SU-DHL-6 (cell line): ENCODE measurements around the gene EVI5L.

ENCODE experiments used
- H2AFZ ChIP-seq: fragments of 200-600 bp; sonication (generic); 2 replicates; pipeline ENCODE4 v1.6.1; 2014; ENCODE audit warnings: low read depth, mild to moderate bottlenecking, moderate library complexity, mixed read lengths, antibody characterized with exemption, low read length; ENCODE audit not compliant: severe bottlenecking
- H3F3A ChIP-seq: fragments of 200-600 bp; shearing (Covaris generic); 2 replicates; pipeline ENCODE4 v1.6.0; 2016; ENCODE audit warnings: antibody characterized with exemption, mild to moderate bottlenecking; ENCODE audit not compliant: insufficient read depth
- H3K27ac ChIP-seq: fragments of 200-600 bp; sonication (generic); 2 replicates; pipeline ENCODE4 v1.5.1; 2016; ENCODE audit warnings: low read depth, mild to moderate bottlenecking, low read length, moderate library complexity, mixed read lengths
- H3K27me3 ChIP-seq: fragments of 200-600 bp; sonication (generic), shearing (Covaris generic); 2 replicates; pipeline ENCODE4 v1.6.0; 2014; ENCODE audit warnings: mild to moderate bottlenecking, low read length
- H3K36me3 ChIP-seq: fragments of 200-600 bp; sonication (generic); 2 replicates; pipeline ENCODE4 v1.6.1; 2014; ENCODE audit warnings: mild to moderate bottlenecking, low read length, mixed read lengths
- H3K4me2 ChIP-seq: fragments of 300-600, 200-600 bp; shearing (Covaris generic), sonication (generic); 2 replicates; pipeline ENCODE4 v1.6.0; 2014; ENCODE audit warnings: low read length, low read depth, mild to moderate bottlenecking; ENCODE audit not compliant: poor library complexity, severe bottlenecking
- H3K4me3 ChIP-seq: fragments of 200-600 bp; sonication (generic); 2 replicates; pipeline ENCODE4 v1.5.1; 2014; ENCODE audit warnings: antibody characterized with exemption, low read length, mild to moderate bottlenecking, mixed read lengths; ENCODE audit not compliant: insufficient read depth, poor library complexity, severe bottlenecking
- H3K79me2 ChIP-seq: fragments of 200-600 bp; sonication (generic); 2 replicates; pipeline ENCODE4 v1.6.1; 2014; ENCODE audit warnings: mild to moderate bottlenecking, low read length, moderate library complexity; ENCODE audit not compliant: insufficient read depth
- H3K9ac ChIP-seq: fragments of 200-600 bp; sonication (generic); 2 replicates; pipeline ENCODE4 v1.7.0; 2014; ENCODE audit warnings: mild to moderate bottlenecking, low read length
- H3K9me2 ChIP-seq: fragments of 200-600 bp; sonication (generic); replicated peaks from 2 replicates; pipeline ENCODE4 v1.6.1; 2014; ENCODE audit warnings: low read length; ENCODE audit not compliant: insufficient read depth
- H3K9me3 ChIP-seq: fragments of 200-600 bp; sonication (generic); 2 replicates; pipeline ENCODE4 v1.6.1; 2014; ENCODE audit warnings: low read length, mixed read lengths; ENCODE audit not compliant: insufficient read depth
- H4K20me1 ChIP-seq: fragments of 200-600 bp; sonication (generic); 2 replicates; pipeline ENCODE4 v1.6.1; 2014; ENCODE audit warnings: low read depth, mild to moderate bottlenecking, antibody characterized with exemption, low read length, moderate library complexity, mixed read lengths
- EZH2phosphoT487 ChIP-seq: fragments of 200-600 bp; sonication (generic), shearing (Covaris generic); conservative IDR thresholded peaks from 2 replicates; pipeline ENCODE4 v1.6.1; 2018; ENCODE audit warnings: mild to moderate bottlenecking, antibody characterized with exemption, low read length, moderate library complexity, mixed read lengths
- TF ChIP-seq, protein P1 (sequence below): fragments of 200-600 bp; sonication (generic); IDR thresholded peaks from one replicate; pipeline ENCODE4 v1.5.1; 2017; ENCODE audit warnings: antibody characterized with exemption, mild to moderate bottlenecking, low read length, moderate library complexity; ENCODE audit not compliant: insufficient read depth, poor library complexity, severe bottlenecking

Gene EVI5L

DNA sequence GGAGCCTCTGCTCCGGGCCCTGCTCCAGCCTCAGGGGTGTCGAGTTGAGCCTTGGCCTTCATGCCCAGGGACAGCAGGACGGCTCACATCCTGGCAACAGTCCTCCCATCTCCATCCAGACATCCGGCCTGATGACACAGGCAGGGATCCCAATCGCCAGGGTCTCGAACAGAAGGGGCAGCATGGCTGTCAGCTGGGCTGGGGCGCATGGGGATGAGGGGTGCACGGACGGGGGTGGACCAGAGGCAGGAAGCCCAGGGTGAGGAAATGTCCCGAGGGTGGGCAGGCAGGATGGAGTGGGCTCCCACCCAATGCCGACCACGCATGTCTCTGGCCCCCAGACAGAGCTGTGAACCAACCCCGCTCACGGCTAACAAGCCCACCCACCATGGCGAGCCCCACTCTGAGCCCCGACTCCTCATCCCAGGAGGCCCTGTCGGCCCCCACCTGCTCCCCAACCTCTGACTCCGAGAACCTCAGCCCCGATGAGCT lies 16.2 kb downstream of the EVI5L start:
- Histone ChIP-seq H3K4me3 (no peak overlapping the region), H4K20me1 (no peaks in the 10 kb centered on the region), H3K27ac (no peak overlapping the region), H3K9me2 (no peaks in the 10 kb centered on the region), H3K27me3 (no peaks in the 10 kb centered on the region), H3K4me2 (no peak overlapping the region), H3F3A (no peaks in the 10 kb centered on the region), H3K9ac (no peak overlapping the region), H3K36me3 (no peaks in the 10 kb centered on the region), H3K79me2 (no peaks in the 10 kb centered on the region), H2AFZ (no peak overlapping the region), H3K9me3 (0 out of 2 replicates have a peak, but pooled peaks cover 5% of the 10 kb centered on the region)
- no peak for TF ChIP-seq EZH2phosphoT487
- TF ChIP-seq, protein P1, sequence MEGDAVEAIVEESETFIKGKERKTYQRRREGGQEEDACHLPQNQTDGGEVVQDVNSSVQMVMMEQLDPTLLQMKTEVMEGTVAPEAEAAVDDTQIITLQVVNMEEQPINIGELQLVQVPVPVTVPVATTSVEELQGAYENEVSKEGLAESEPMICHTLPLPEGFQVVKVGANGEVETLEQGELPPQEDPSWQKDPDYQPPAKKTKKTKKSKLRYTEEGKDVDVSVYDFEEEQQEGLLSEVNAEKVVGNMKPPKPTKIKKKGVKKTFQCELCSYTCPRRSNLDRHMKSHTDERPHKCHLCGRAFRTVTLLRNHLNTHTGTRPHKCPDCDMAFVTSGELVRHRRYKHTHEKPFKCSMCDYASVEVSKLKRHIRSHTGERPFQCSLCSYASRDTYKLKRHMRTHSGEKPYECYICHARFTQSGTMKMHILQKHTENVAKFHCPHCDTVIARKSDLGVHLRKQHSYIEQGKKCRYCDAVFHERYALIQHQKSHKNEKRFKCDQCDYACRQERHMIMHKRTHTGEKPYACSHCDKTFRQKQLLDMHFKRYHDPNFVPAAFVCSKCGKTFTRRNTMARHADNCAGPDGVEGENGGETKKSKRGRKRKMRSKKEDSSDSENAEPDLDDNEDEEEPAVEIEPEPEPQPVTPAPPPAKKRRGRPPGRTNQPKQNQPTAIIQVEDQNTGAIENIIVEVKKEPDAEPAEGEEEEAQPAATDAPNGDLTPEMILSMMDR, result no peak

DNA sequence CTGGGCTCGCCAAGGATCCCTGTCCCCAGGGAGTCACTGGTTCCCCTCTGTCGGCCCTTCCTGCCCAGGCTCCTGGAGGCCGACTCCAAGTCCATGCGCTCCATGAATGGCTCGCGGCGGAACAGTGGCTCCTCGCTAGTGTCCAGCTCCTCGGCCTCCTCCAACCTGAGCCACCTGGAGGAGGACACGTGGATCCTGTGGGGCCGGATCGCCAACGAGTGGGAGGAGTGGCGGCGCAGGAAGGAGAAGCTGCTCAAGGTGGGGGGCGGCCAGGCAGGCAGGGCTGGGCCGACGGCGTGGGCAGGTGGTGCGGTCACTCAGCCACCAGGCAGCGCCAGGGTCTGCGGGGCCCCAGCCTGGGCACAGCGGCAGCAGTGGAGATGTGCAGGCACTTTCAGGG lies 17.6 kb downstream of the EVI5L start:
- Histone ChIP-seq H3K9me3 (0 out of 2 replicates have a peak, but pooled peaks cover 4% of the 10 kb centered on the region), H3K9me2 (no peaks in the 10 kb centered on the region), H3K9ac (no peak overlapping the region), H3K27ac (no peak overlapping the region), H3K4me3 (no peak overlapping the region), H3K79me2 (no peaks in the 10 kb centered on the region), H2AFZ (no peak overlapping the region), H3K4me2 (no peak overlapping the region), H3K36me3 (no peaks in the 10 kb centered on the region), H3K27me3 (no peaks in the 10 kb centered on the region), H4K20me1 (no peaks in the 10 kb centered on the region), H3F3A (no peaks in the 10 kb centered on the region)
- TF ChIP-seq, protein P1, result no peak
- no peak for TF ChIP-seq EZH2phosphoT487

DNA sequence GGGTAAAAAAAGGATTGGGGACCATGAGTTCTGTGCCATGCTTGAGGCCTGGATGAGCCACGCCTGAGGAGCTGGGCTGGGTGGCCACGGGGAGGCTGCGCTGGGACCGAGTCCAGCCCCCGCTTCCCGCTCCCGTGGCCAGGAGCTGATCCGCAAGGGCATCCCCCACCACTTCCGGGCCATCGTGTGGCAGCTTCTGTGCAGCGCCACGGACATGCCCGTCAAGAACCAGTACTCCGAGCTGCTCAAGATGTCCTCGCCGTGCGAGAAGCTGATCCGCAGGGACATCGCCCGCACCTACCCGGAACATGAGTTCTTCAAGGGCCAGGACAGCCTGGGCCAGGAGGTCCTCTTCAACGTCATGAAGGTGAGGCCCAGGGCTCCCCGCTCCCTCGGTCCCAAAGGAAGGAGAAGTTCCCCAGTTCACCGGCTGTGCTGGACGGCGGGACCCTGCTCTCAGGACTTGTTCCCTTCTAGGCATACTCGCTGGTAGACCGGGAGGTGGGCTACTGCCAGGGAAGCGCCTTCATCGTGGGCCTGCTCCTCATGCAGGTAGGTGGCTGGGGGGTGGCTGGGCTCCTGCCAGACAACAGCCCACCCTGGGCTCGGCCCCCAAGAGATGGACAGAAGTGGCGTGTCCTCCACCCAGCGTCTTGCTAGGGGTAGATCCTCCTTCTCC lies 18.9 kb downstream of the EVI5L start:
- TF ChIP-seq EZH2phosphoT487, result no peak
- TF ChIP-seq, protein P1, result no peak
- Histone ChIP-seq H3K4me3 (no peak overlapping the region), H3K4me2 (no peak overlapping the region), H3K9me3 (no peaks in the 10 kb centered on the region), H3K36me3 (no peaks in the 10 kb centered on the region), H2AFZ (no peak overlapping the region), H3K9me2 (no peaks in the 10 kb centered on the region), H3K9ac (no peak overlapping the region), H3F3A (no peaks in the 10 kb centered on the region), H3K79me2 (no peaks in the 10 kb centered on the region), H3K27ac (no peak overlapping the region), H4K20me1 (no peaks in the 10 kb centered on the region), H3K27me3 (no peaks in the 10 kb centered on the region)
